GM15510 (cell line): ENCODE results near the gene TSHR.
A peak's percentile ranks its signal among the peaks of the same experiment; 100 is the strongest.

Source experiments
- POLR2A ChIP-seq: IDR thresholded peaks from 3 replicates; pipeline ENCODE4 v1.6.1; 2011; ENCODE audit warnings: borderline replicate concordance; ENCODE audit not compliant: insufficient read length; ENCODE audit errors: extremely low read depth

TSHR gene

DNA sequence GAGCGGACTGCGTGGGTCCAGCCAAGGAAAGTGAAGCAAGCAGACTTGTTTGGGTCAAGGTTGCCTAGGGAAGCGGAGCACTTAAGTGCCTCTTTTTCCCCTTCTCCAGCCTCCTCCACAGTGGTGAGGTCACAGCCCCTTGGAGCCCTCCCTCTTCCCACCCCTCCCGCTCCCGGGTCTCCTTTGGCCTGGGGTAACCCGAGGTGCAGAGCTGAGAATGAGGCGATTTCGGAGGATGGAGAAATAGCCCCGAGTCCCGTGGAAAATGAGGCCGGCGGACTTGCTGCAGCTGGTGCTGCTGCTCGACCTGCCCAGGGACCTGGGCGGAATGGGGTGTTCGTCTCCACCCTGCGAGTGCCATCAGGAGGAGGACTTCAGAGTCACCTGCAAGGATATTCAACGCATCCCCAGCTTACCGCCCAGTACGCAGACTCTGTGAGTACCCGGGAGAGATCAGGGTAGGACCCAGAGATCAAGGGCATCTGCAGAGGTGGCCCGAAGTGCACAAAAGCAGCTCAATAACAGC is at the start of gene TSHR:
Gene TSHR (plus strand): TSS at position 206 of the 526 bp plus-strand sequence. CDS start 60 bp downstream, at position 266.
- no peak for TF ChIP-seq POLR2A

DNA sequence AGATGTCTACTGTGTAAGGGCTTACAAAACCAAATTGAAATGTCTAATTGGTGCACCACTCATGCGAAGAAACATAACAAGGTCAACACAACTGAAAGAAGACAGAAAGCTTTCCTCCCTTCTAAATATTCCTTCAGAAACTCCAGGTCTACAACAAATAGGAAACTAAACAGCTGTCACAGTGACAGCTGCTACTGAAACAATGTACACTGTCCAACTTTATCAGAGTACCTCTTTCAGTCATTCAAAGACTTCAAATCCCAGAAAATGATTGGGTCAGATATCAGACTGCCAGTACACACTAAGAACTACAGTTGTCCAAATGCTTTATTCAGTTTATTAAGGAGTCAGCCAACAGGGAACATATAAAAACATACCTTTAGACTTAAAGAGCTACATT is 49.1 kb upstream of the TSHR start:
- TF ChIP-seq POLR2A, result no peak

DNA sequence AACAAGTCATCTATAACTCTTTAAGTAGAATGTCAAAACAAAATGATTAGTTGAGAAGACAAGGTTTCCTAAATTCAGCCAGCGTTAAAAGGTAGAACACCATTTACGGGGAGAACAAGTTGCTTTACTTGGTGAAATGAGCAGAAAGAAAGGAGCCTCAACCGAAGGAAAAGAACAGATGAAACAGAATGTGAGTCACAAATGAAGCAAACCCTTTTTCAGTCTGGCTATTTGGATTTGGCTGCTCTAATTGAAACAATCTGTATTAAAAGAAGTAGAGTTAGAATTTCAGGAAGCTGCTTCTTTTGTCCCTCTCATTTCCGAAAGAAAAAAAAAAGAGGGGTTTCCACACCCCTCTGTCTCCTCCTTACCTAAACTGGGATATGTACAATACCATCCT is 48.5 kb upstream of the TSHR start:
- no peak for TF ChIP-seq POLR2A

DNA sequence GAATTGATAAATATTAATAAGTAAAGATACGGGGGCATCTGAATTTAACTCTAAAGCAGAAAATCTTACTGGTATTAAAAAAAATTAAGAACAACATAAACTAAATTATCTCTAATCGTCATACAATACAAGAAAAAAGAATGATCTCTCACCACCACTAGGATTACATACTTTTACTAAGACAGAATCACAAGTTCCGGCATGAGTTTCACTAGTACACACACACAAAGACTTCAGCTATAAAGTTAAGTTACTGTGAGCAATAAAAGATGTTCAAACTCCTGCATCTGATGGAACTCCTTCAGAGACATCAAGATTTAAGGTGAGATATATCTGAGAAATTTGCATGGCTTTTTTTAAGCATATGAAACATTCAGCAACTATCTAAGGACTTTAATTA is 35.8 kb upstream of the TSHR start:
- TF ChIP-seq POLR2A, result no peak

DNA sequence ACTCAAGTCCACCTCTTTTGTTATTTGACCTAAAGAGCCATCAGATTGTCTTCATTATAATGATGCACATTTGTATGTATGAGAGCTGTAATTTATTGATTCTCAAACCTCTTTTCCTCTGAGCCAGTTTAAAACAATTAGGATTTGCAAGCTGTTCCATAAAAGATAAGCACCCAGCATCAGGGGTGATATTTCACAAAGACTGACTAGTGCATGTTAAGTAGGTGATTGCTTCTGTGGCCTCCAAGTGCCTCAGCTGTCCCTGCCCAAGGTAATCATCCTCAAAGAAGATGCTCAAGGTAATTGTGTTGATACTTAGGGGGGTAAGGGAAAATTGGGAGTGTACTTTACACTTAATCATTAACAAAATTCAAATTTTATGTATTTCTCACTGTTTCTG is 32.1 kb upstream of the TSHR start:
- no peak for TF ChIP-seq POLR2A

DNA sequence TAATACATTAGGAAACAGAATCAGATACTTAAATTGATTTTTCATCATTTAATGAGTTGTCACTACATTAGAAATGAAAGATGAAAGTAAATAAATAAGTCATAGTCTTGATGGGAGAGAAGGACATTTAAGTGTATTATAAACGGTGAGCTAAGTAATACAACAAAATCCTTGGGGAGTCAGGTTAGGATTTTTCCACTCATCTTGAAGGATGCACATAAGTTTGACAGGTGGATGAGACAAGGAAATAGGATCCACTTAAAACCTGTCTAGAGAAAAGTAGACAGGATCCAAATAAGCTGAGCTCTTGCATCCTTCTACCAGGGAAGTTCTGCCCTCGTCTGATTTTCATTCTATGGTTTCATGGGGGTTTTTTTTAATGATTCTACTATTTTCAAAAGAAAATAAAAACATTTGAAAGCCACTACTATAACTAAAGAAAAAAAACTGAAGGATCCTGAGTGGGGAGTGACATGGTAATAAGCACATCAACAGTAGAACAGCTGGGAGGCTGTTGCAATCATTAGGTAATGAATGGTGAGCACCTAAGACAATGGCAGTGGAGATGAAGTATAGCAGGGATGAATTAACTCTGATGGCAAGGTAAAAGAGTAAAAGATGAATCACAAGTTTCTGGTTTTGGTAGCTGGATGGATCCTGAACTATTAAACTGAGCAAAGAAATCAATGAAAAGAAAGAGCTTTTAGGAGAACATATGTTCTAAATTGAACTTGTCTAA is 30.9 kb upstream of the TSHR start:
- no peak for TF ChIP-seq POLR2A

DNA sequence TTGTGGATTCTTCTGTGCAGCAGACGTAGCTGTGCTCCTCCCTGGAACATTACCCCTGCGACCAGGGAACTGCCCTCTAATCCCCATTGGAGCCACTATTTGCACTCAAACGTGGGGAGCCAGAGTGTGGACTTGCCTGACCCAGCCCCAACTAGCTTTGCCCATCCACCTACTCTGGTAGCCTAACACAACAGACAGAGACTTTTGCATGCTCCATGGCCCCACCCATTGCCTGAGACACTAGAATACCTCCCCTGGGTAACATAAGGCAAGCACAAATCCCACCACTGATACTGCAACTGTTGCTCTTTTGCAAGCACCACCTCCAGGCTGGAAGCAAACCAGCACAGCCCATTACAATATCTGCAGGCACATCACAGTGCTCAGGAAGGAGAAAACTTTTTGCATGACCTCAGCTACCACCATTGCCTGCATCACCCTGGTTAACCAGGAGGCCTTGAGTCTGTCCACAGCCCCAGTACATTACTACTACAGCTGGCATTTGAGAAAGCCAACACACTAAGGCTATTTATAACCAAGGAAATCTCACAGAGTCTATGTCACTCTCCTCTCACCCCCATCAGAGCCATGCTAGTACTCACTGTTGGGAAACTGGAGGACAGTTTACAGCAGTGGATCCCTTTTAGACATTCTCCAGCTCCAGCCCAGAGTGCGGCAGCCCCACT is 28.9 kb upstream of the TSHR start:
- no peak for TF ChIP-seq POLR2A

DNA sequence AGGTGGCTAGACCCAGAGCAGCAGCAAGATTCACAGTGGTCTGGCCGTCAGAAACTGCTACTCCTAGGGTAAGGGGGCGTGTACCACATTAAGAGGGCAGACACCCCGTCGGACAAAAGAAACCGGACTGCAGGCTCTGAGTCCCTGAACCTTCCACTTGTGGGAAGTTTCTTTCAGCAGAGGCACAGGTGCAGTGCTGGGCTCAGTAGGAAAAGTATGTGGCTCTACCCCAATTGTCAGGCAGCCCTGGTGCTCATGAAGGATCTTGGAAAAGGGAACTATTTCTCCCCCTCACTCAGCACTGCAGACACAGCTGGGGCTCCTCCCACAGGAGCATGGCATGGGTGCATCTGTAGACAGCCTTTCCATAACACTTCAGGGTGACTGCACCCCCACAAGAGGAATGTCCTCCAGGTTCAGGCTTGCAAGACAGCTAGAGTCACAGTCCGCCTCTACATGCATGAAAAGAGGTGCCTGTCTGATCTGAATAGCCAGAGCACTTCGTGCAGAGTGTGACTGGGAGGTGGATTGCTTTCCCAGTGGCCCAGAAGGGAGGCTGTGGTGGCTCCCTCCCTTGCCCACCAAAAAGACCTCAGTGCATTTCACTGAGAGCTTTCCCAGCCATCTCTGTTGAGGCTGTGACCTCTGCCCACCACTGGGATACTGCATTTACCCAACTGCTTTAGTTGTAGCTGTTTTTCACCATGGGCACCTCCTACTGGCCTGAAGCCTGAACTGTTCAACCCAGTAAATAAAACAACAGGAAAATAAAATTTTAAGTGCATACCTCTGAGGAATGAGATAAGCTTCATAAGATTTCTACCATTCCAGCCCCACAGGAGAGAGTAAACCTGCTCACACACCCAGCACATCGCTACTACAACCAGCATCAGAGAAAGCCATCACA is 28.1 kb upstream of the TSHR start:
- TF ChIP-seq POLR2A, result no peak

DNA sequence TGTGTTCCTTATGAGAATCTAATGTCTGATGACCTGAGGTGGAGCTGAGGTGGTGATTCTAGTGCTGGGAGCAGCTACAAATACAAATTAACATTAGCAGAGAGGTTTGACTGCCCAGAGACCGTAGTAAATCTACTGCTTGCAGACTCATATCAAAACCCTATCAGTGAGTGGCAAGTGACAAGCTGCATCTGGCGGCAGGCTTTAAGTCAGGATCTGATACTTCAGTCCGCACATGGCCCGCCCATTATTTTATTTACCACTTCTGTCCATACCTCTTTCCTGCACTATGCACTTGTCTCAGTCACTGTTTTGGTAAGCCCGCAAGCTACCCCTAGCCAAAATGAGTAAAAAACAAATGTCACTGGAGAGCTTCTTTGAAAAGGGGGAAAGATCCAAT is 25.3 kb upstream of the TSHR start:
- no peak for TF ChIP-seq POLR2A

DNA sequence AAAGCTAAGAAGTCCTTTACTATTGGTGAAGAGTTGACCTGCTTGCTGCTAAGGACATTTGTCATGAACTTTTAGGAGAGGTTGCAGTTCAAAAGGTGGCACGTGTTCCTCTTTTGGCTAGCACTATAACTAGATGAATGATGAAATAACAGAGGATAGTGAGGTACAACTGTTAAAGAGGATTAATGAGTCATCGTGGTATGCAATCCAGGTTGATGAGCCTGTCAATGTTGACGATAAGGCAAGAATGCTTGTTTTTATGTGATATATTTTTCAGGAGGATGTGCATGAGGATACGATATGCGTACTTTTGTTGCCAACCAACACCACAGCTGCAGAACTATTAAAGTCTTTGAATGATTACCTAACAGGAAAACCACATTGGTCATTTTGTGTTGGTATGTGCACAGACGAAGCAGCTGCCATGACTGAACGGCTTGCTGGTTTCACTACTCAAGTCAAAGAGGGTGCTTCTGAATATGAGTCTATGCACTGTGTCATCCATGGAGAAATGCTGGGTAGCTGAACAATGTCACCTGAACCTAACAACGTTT is 24.5 kb upstream of the TSHR start:
- no peak for TF ChIP-seq POLR2A

DNA sequence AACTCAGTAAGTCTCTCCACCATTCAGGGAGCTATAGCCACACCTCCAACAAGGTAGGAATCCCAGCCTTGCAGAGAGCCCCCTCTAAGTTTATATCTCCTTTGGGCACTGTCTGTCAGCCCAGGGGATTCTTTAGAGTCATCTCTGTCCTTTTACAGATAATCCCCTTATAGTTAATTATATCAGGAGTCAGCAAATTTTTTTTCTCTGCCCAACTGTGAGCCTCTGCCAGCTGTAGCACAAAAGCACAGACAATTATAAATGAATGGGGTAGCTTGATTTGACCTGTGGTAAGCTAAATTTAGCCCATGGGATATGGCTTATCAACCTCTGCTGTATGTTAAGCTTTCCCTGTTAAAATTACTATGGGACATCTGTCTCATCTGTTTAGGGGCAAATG is 22.1 kb upstream of the TSHR start:
- no peak for TF ChIP-seq POLR2A

DNA sequence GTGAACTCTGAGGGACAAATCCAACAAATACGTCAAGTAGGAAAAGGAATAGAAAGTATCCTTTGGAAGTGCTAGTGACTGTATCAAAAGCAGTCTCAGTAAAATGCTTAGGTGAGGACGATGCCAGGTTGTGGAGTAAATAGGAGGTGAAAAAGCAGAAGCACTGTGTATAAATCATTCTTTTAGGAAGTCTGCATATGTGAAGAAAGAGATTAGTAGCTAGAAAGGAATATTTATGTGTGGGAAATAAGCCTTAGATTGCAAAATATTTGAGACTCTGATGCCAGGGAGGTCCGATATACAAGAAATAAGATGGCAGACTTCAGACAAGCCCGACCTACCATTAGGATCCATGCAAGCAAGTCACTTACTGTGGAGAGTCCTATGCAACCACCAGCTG is 21.7 kb upstream of the TSHR start:
- no peak for TF ChIP-seq POLR2A

DNA sequence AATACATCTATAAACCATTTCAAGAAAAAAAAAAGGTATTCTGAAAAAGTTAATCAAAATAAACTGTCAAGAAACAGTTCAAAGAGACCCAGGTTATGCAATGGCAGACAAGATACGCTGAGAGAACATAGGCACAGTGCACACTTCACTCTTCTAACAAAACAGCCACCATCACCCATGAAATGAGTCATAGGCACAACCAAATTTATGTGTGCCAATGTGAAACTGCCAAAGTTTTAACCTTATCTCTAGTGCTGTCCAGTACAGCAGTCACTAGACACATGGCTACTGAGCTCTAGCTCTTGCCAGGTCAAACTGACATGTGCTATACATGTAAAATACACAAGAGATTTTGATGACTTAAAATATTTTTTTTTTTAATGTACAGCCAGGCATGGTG is 15.3 kb upstream of the TSHR start:
- TF ChIP-seq POLR2A, result no peak

DNA sequence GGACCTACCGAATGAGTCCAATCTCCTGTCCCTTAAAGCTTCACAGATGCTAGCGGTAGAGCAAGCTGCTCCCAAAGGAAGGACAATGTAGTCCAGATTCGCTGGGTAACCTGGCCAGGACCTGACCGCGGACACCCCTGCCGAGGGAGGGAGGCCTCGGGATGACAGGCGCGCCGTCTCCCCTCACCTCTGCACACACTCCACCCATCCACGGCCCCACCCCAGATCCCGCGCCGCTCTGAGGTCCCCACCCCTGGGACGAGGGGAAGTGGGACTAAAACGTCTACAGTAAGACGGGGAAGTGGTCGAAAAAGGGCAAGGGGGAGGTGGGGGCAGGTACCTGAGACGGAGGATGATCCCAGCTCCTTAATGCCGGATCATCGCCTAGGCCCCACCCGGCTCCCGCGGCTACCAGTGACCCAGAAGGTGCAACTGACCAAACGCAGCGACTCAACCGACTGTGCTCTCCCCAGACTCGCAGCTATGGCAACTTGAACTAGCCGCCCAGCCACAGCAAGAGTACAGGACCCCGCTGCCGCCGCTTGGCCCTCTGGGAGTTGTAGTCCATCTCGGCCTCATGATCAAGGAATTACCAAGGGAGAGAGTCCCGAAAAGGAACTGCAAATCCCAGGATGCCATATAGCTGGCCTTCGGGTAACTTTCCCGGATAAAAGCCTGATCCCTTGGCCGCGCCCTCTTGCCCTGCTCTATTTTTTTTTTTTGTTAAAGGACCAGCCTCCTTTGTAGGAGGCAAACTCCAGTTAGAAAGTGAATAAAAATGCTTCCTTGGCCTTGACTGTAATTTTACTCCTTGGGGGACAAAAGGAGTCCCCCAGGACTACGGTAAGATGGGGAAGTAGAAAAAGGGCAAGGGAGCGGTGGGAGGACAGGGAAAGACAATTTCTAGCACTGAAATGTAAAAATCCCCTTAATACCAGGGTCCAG is 13.9 kb upstream of the TSHR start, which contains the start of gene CEP128:
Gene CEP128 (minus strand): TSS at position 498 of the 945 bp plus-strand sequence.
- TF ChIP-seq POLR2A, result peak; percentile 48
